Heart left ventricle (tissue), 16 donors: ENCODE results near the gene PLCB1. TPM values are rescaled to one million over a fixed set of nuclear protein-coding genes. Genes with fewer than 3 reads are reported as not detected.

ENCODE experiments used
- ATAC-seq, 4 donors: fragments of 200-7000 bp; cut with Tn5 transposase; one replicate each; pipeline ENCODE4 v1.9.1; 2020 to 2022; ENCODE audit warnings: moderate library complexity in 4 of 4, mild to moderate bottlenecking in 3 of 4, moderate number of reproducible peaks in 1 of 4
- DNase-seq, 5 donors: peaks; one replicate each; pipeline ENCODE4 v3.0.0-alpha.2; 2020
- H3K27ac ChIP-seq, 12 donors: fragments of 200-600 bp; sonication (generic) in 4 of 12; one replicate each; pipeline versions ENCODE4 v1.5.0 to v1.8.0; 2016 to 2022; ENCODE audit warnings: mild to moderate bottlenecking in 2 of 12
- H3K27me3 ChIP-seq, 9 donors: fragments of 200-600 bp; sonication (generic) in 2 of 9; one replicate each; pipeline versions ENCODE4 v1.5.1 to v1.8.0; 2016 to 2022; ENCODE audit warnings: mild to moderate bottlenecking in 3 of 9
- H3K36me3 ChIP-seq, 9 donors: fragments of 200-600 bp; sonication (generic) in 2 of 9; one replicate each; pipeline versions ENCODE4 v1.5.0 to v1.8.0; 2018 to 2022; ENCODE audit warnings: mild to moderate bottlenecking in 2 of 9
- H3K4me1 ChIP-seq, 12 donors: fragments of 200-600 bp; sonication (generic) in 4 of 12; one replicate each; pipeline versions ENCODE4 v1.5.0 to v1.8.0; 2016 to 2022; ENCODE audit warnings: mild to moderate bottlenecking in 3 of 12
- H3K4me3 ChIP-seq, 12 donors: fragments of 200-600 bp; sonication (generic) in 4 of 12; one replicate each; pipeline versions ENCODE4 v1.5.0 to v1.8.0; 2017 to 2022; ENCODE audit warnings: mild to moderate bottlenecking in 9 of 12, moderate library complexity in 4 of 12
- H3K9me3 ChIP-seq, 12 donors: fragments of 200-600 bp; sonication (generic) in 4 of 12; one replicate each; pipeline versions ENCODE4 v1.5.0 to v1.8.0; 2016 to 2022; ENCODE audit warnings: mild to moderate bottlenecking in 1 of 12
- POLR2A ChIP-seq, 2 donors: fragments of 450-650 bp; IDR thresholded peaks; one replicate each; pipeline ENCODE4 v1.6.1; 2017; ENCODE audit warnings: antibody characterized with exemption in 2 of 2, mild to moderate bottlenecking in 2 of 2, moderate library complexity in 2 of 2
- WGBS, 4 donors: extraction: QIAGEN DNeasy Blood & Tissue Kit in 2 of 4; methylation state at CpG; one replicate each; pipeline versions ENCODE4 v1.1.5 to v1.1.7; 2013 to 2018; 5-methylcytosine and 5-hydroxymethylcytosine counted together
- intact Hi-C, 10 donors: fragments of 100-400 bp; cut with DNase I; formaldehyde crosslinking; loops; one replicate each; pipeline versions ENCODE4 v1.11.1 to v1.14.2; 2022
- polyA plus RNA-seq, 2 donors: library from polyadenylated mRNA; stranded (reverse); fragments of 200-250 nt; gene quantifications; one replicate each; pipeline ENCODE4 v1.2.3, GENCODE V29; 2013
- total RNA-seq, 9 donors: library from RNA; depleted of rRNA in 2 of 9; stranded (reverse); fragments of >200 nt in 2 of 9; fragmentation: NEBNext Ultra II Directional in 3 of 9; extraction: Animal tissue kit (Norgen Biotek cat#: 25700) in 3 of 9; gene quantifications; one replicate each; pipeline versions ENCODE4 v1.1.0 to v1.2.4, GENCODE V29; 2016 to 2023
- TF ChIP-seq, protein P1 (sequence below), 12 donors: fragments of 200-600 bp; sonication (generic) in 4 of 12; IDR thresholded peaks; one replicate each; pipeline versions ENCODE4 v1.5.0 to v1.8.0; 2018 to 2022; ENCODE audit warnings: antibody characterized with exemption in 12 of 12, mild to moderate bottlenecking in 5 of 12
- donor health status: ischemic (EF 13 %, LVEDD 7.1; RV severe dilation, severe dysfunction).
- donor health status: healthy with polysubstance abuse.
- donor health status: DM: no; HTN: yes; CAD: no.
- donor health status: DM: no; HTN: no; CAD: no.
- donor health status: ischemic (EF 25% LVEDD 6.9; RV normal size, moderate dysfunction).
- donor health status: ischemic (EF 25% LVEDD 5.7; RV mildly dilated, moderate dysfunction).
- donor health status: healthy.
- donor health status: DM: yes; HTN: yes; CAD: no.
- donor health status: ischemic (EF 35%, LVEDD 5.7; RV mildly dilated, moderate dysfunction).
- donor health status: nonischemic (EF 11% LVEDD 7.7; RV severe dilation, severe dysfunction).
- donor health status: DM: yes; HTN: yes; CAD: no.
- donor health status: PGD.
- donor health status: ischemic (EF 29% LVEDD 5.4; RV normal size, mild dysfunction).
- donor health status: nonischemic (EF 23%, LVEDD 6.1; RV moderate dilation, normal function).

The PLCB1 gene
- total and polyA plus RNA-seq, 11 donors = 2.5 to 12.1 (median 7.4) TPM

DNA sequence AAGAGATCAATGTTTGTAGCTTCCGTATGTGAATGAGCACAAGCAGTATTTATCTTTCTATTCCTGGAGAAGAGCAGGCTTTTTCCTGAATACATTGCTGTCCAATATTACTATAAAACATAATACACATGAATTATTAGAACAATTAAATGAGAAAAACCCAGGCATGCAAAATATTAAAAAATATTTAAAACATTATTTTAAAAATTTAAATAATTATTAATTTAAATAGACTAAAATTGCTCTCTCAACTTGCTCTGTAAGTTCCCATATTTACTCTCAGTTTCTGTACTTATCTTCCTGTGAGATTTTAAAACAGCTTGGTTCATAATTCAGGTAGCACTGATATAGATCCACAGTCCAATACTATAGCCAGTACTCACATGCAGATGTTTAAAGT, 97.0 kb downstream of the PLCB1 start:
- Histone ChIP-seq H3K27me3 (no peaks in the 10 kb centered on the region), H3K27ac (no peak overlapping the region), H3K4me3 (no peak overlapping the region), H3K4me1 (peaks cover 0 to 16% (median 3%) of the 10 kb centered on the region in 12 donors), H3K9me3 (no peaks in the 10 kb centered on the region), H3K36me3 (no peaks in the 10 kb centered on the region)
- 90 to 98% (median 94%) methylated on average over 1 of the region's 1 CpG for WGBS, 4 donors
- no peak for ATAC-seq
- no peak for TF ChIP-seq POLR2A (IDR thresholded peaks at IDR 0.05)
- TF ChIP-seq, protein P1, sequence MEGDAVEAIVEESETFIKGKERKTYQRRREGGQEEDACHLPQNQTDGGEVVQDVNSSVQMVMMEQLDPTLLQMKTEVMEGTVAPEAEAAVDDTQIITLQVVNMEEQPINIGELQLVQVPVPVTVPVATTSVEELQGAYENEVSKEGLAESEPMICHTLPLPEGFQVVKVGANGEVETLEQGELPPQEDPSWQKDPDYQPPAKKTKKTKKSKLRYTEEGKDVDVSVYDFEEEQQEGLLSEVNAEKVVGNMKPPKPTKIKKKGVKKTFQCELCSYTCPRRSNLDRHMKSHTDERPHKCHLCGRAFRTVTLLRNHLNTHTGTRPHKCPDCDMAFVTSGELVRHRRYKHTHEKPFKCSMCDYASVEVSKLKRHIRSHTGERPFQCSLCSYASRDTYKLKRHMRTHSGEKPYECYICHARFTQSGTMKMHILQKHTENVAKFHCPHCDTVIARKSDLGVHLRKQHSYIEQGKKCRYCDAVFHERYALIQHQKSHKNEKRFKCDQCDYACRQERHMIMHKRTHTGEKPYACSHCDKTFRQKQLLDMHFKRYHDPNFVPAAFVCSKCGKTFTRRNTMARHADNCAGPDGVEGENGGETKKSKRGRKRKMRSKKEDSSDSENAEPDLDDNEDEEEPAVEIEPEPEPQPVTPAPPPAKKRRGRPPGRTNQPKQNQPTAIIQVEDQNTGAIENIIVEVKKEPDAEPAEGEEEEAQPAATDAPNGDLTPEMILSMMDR (IDR thresholded peaks at IDR 0.05) = no peak
- intact Hi-C loops = no loop called here
- no peak for DNase-seq

DNA sequence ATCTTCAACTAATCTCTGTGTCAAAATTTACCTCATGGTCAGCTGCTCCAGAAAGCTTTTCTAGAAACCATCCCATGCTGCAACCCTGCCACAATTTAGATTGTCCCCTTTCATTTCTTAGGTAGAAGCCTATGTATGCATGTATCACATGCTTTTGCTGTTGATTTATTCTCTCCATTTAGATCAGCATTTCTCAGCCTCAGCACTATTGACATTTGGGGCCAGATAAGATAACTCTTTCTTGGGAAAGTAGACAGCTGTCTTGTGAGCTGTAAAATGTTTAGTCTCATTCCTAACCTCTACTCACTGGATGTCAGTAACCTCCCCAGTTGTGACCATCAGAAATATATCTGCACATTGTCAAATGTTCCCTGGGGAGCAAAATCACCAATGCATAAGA, 99.0 kb downstream of the PLCB1 start:
- H3K9me3 ChIP-seq = no peaks in the 10 kb centered on the region
- H3K4me3 ChIP-seq = no peak overlapping the region
- ATAC-seq (no peak), DNase-seq (no peak)
- H3K27me3 ChIP-seq = no peaks in the 10 kb centered on the region
- peaks cover 0 to 30% (median 14%) of the 10 kb centered on the region in 12 donors for H3K4me1 ChIP-seq
- H3K27ac ChIP-seq = no peak overlapping the region
- intact Hi-C loops = loop anchor here in 1 of 10 donors (5.0 kb wide), 1 partner anchor 84 kb away; no protein-coding TSS in a partner anchor
- H3K36me3 ChIP-seq = no peaks in the 10 kb centered on the region
- no peak for TF ChIP-seq POLR2A (IDR thresholded peaks at IDR 0.05)
- TF ChIP-seq, protein P1 (IDR thresholded peaks at IDR 0.05) = no peak

DNA sequence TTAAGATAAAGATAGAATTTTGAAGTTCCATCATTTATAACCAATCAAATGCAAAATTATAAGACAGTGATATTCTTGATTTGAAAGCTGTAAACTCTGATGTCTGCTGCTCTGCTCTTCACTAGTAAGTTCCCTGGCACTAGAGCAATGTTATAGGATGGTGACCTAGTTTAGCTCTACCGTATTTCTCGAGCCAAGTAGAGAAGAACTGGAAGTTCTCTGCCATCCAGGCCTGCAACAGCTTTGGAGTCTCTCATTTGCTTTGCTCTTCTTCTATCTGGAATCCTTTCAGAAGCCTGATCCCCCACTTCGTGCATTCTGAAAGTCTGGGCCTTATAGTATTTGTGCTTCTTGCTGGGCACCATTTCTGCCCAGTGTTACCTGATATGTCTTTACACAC, 100.3 kb downstream of the PLCB1 start:
- Histone ChIP-seq H3K4me1 (peaks cover 0 to 30% (median 14%) of the 10 kb centered on the region in 12 donors), H3K36me3 (no peaks in the 10 kb centered on the region), H3K27me3 (no peaks in the 10 kb centered on the region), H3K9me3 (no peaks in the 10 kb centered on the region), H3K27ac (no peak overlapping the region), H3K4me3 (no peak overlapping the region)
- TF ChIP-seq, protein P1 (IDR thresholded peaks at IDR 0.05) = no peak
- no peak for TF ChIP-seq POLR2A (IDR thresholded peaks at IDR 0.05)
- WGBS, 4 donors = 72 to 85% (median 81%) methylated on average over 3 of the region's 3 CpGs
- ATAC-seq (no peak), DNase-seq (no peak)
- intact Hi-C loops = loop anchor here in 1 of 10 donors (5.0 kb wide), 1 partner anchor 85 kb away; no protein-coding TSS in a partner anchor

DNA sequence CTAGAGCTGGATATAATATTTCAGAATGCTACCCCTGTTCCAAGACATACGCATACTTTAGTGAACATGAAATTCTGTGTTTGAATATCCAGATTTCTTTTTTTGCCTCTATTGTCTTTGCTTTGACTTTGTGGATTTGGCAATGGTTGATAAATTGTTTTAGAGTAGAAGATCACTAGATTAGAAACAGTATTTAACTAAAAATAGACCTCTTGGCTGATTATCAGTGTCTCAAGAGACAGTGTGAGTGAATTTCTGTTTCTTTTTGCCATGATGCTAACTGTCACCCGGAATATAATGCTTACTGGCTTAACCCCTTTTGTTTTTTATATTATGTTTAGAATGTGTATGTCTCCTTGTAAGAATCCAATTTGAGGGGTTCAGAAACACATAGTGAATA, 102.5 kb downstream of the PLCB1 start:
- DNase-seq (no peak), ATAC-seq (peak in 2 of 4 donors; percentile 37 to 54)
- Histone ChIP-seq H3K27ac (peak overlapping the region in 3 of 12 donors; percentile 1 to 32 (median 9)), H3K4me3 (no peak overlapping the region), H3K27me3 (no peaks in the 10 kb centered on the region), H3K9me3 (no peaks in the 10 kb centered on the region), H3K36me3 (no peaks in the 10 kb centered on the region), H3K4me1 (peaks cover 0 to 30% (median 14%) of the 10 kb centered on the region in 12 donors)
- no peak for TF ChIP-seq POLR2A (IDR thresholded peaks at IDR 0.05)
- TF ChIP-seq, protein P1 (IDR thresholded peaks at IDR 0.05) = no peak
- 24 to 41% (median 27%) methylated on average over 2 of the region's 2 CpGs for WGBS, 4 donors
- intact Hi-C loops = loop anchor here in 1 of 10 donors (5.0 kb wide), 1 partner anchor 87 kb away; no protein-coding TSS in a partner anchor
